Measurements from ENCODE around the gene CRABP1.

DNA sequence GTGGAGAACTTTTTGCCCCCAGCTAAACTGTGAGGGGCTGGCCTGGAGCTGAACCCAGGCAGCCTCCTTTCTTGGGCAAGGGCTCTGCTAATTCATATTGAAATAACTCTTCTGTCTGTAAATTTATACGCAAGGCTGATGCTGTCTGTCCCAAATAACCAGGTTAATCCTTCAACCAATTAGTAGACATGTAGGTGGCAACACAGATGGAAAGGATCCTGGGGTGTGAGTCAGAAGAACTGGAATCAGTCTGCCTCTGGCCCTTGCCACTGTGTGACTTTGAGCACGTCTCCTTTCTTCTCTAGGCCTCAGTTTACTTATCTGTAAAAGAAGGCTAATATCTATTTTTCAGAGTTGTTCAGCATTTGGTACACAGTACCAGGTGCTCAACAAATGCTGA lies 49.6 kb downstream of the CRABP1 start:
- TF ChIP-seq CTCF (IDR thresholded peaks at IDR 0.05) (no peak), POLR2A (IDR thresholded peaks at IDR 0.05) (no peak)

All from gastroesophageal sphincter (tissue), 3 donors.